Fibroblast of lung (primary cell): ENCODE data around the gene JPH3. TPM values are rescaled to one million over a fixed set of nuclear protein-coding genes. Genes with fewer than 3 reads are reported as not detected.

Experiments
- DNase-seq, 2 donors: peaks; one replicate each; pipeline versions ENCODE4 v3.0.0 to v3.0.0-alpha.2; 2010; ENCODE audit warnings: low read depth in 2 of 2
- H2AFZ ChIP-seq: 2 replicates; pipeline ENCODE4 v1.5.1; 2012; ENCODE audit warnings: low read length, control low read depth, inconsistent platforms
- H3K27ac ChIP-seq: 2 replicates; pipeline ENCODE4 v1.5.1; 2011; ENCODE audit warnings: low read length, control low read depth; ENCODE audit not compliant: insufficient read depth
- H3K27me3 ChIP-seq: 2 replicates; pipeline ENCODE4 v1.5.1; 2011; ENCODE audit warnings: mild to moderate bottlenecking, low read length; ENCODE audit not compliant: control insufficient read depth, insufficient read depth
- H3K36me3 ChIP-seq: 2 replicates; pipeline ENCODE4 v1.5.1; 2011; ENCODE audit warnings: low read length; ENCODE audit not compliant: control insufficient read depth, insufficient read depth
- H3K4me1 ChIP-seq: 2 replicates; pipeline ENCODE4 v1.5.1; 2011; ENCODE audit warnings: low read length; ENCODE audit not compliant: control insufficient read depth, insufficient read depth; ENCODE audit errors: extremely low read depth
- H3K4me2 ChIP-seq: 2 replicates; pipeline ENCODE4 v1.5.1; 2011; ENCODE audit warnings: low read length, control low read depth; ENCODE audit not compliant: insufficient read depth; ENCODE audit errors: extremely low read depth
- H3K4me3 ChIP-seq, 4 experiments: fragments of 200-600 bp in 1 of 4; sonication (generic) in 1 of 4; replicated peaks in 1 of 4; 2 replicates each; pipeline ENCODE4 v1.5.1; 2011 to 2016; ENCODE audit warnings: low read length in 4 of 4, low read depth in 3 of 4, mild to moderate bottlenecking in 3 of 4, control low read depth in 2 of 4, inconsistent platforms in 1 of 4, mixed read lengths in 1 of 4; ENCODE audit not compliant: insufficient read depth in 1 of 4; ENCODE audit errors: control extremely low read depth in 1 of 4
- H3K79me2 ChIP-seq: 2 replicates; pipeline ENCODE4 v1.5.1; 2012; ENCODE audit warnings: mild to moderate bottlenecking, low read length, inconsistent platforms; ENCODE audit not compliant: control insufficient read depth, insufficient read depth
- H3K9ac ChIP-seq: 2 replicates; pipeline ENCODE4 v1.5.1; 2011; ENCODE audit warnings: mild to moderate bottlenecking, low read length, control low read depth; ENCODE audit not compliant: insufficient read depth
- H3K9me3 ChIP-seq: 2 replicates; pipeline ENCODE4 v1.5.1; 2012; ENCODE audit warnings: low read depth, low read length; ENCODE audit not compliant: control insufficient read depth, insufficient read depth
- H4K20me1 ChIP-seq: 2 replicates; pipeline ENCODE4 v1.5.1; 2011; ENCODE audit warnings: low read length; ENCODE audit not compliant: control insufficient read depth, insufficient read depth; ENCODE audit errors: extremely low read depth
- EZH2 ChIP-seq: IDR thresholded peaks from 2 replicates; pipeline ENCODE4 v1.5.1; 2012; ENCODE audit warnings: low read length, control low read depth, mild to moderate bottlenecking; ENCODE audit errors: missing control alignments
- polyA plus RNA-seq, 2 donors: library from polyadenylated mRNA; depleted of rRNA in 1 of 2; stranded (reverse) in 1 of 2; unstranded in 1 of 2; fragments of >200 nt; gene quantifications; 2 replicates each; pipeline ENCODE4 v1.2.1, GENCODE V29; 2011 to 2012; ENCODE audit warnings: missing spikeins in 1 of 2
- total RNA-seq: library from RNA; depleted of rRNA; stranded (reverse); fragments of >200 nt; gene quantifications from 2 replicates; pipeline ENCODE4 v1.2.1, GENCODE V29; 2014
- TF ChIP-seq, protein P1 (sequence below), 2 donors: IDR thresholded peaks in 1 of 2; conservative IDR thresholded peaks in 1 of 2; 1 replicate in 1 of 2; 2 replicates in 1 of 2; pipeline ENCODE4 v1.5.1; 2011 to 2012; ENCODE audit warnings: low read length in 2 of 2, control low read depth in 1 of 2, inconsistent platforms in 1 of 2, low read depth in 1 of 2, mild to moderate bottlenecking in 1 of 2

Gene JPH3
- total and polyA plus RNA-seq, 2 donors (not counting 1 experiment from before 2014, with no cell fraction given): 0.01 TPM; not detected in 1

DNA sequence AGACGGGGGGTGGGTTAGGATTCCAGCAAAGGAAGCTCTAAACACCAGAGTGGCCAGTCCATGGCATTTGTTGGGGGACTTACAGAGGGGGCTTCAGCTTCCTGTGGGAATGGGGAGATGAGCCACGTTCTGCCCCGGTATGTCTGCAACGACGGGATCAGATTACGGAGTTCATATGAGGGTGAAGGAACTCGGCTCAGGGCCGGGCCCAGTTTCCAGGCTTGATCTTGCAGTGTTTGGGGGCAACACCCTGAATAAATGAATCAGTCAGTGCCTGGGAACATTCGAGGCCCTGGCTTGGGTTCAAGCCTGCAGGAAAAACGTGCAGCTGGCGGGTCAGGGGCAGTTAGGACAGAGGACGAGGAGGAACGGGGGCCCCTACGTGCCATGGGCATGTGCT is 54.0 kb downstream of the JPH3 start:
- Histone ChIP-seq H3K4me3 (no peak overlapping the region), H3K4me1 (no peaks in the 10 kb centered on the region), H3K27me3 (peaks cover 6% of the 10 kb centered on the region), H3K9me3 (no peaks in the 10 kb centered on the region), H2AFZ (no peak overlapping the region), H3K36me3 (no peaks in the 10 kb centered on the region), H4K20me1 (no peaks in the 10 kb centered on the region), H3K27ac (no peak overlapping the region), H3K4me2 (no peak overlapping the region), H3K79me2 (no peaks in the 10 kb centered on the region), H3K9ac (no peak overlapping the region)
- peak in 1 of 2 donors; percentile 8 for DNase-seq
- TF ChIP-seq, protein P1, sequence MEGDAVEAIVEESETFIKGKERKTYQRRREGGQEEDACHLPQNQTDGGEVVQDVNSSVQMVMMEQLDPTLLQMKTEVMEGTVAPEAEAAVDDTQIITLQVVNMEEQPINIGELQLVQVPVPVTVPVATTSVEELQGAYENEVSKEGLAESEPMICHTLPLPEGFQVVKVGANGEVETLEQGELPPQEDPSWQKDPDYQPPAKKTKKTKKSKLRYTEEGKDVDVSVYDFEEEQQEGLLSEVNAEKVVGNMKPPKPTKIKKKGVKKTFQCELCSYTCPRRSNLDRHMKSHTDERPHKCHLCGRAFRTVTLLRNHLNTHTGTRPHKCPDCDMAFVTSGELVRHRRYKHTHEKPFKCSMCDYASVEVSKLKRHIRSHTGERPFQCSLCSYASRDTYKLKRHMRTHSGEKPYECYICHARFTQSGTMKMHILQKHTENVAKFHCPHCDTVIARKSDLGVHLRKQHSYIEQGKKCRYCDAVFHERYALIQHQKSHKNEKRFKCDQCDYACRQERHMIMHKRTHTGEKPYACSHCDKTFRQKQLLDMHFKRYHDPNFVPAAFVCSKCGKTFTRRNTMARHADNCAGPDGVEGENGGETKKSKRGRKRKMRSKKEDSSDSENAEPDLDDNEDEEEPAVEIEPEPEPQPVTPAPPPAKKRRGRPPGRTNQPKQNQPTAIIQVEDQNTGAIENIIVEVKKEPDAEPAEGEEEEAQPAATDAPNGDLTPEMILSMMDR (conservative IDR thresholded peaks at IDR 0.05 in 1 of 2, IDR thresholded peaks at IDR 0.05 in 1 of 2; ENCODE audit: low read depth in 1 of 2, low read length in 2 of 2): no peak
- no peak for TF ChIP-seq EZH2

DNA sequence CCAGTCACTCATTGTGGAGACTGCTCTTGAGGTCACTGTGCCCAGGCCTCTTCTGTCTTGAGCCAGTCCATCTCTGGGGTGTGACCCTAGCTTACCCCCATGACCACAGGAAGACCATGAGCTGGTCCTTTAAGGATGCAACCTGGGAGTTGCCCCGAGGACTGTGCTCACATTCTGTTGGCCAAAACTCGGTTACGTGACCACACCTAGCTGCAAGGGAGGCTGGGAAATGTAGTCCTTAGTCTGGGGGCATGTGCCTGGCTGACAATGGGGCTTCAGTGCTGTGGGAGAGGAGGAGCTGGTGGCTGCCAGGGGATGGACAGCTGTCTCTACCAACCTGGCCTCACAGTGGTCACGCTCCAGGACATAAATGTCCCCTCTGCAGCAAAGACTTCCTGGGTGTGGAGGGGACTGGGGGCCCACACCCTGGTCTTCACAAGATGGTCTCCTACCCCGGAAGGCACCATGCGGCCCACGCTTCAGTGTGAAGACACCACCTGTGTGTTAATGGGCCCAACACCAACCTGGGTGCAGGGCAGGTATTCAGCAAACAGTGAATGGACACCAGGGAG is 55.4 kb downstream of the JPH3 start:
- Histone ChIP-seq H3K4me2 (no peak overlapping the region), H3K79me2 (no peaks in the 10 kb centered on the region), H3K9me3 (no peaks in the 10 kb centered on the region), H3K27me3 (peaks cover 6% of the 10 kb centered on the region), H3K4me3 (no peak overlapping the region), H3K4me1 (no peaks in the 10 kb centered on the region), H2AFZ (no peak overlapping the region), H3K9ac (no peak overlapping the region), H3K27ac (no peak overlapping the region), H4K20me1 (no peaks in the 10 kb centered on the region), H3K36me3 (no peaks in the 10 kb centered on the region)
- DNase-seq: peak in 1 of 2 donors; percentile 3
- TF ChIP-seq, protein P1 (conservative IDR thresholded peaks at IDR 0.05 in 1 of 2, IDR thresholded peaks at IDR 0.05 in 1 of 2; ENCODE audit: low read depth in 1 of 2, low read length in 2 of 2): no peak
- TF ChIP-seq EZH2: no peak

DNA sequence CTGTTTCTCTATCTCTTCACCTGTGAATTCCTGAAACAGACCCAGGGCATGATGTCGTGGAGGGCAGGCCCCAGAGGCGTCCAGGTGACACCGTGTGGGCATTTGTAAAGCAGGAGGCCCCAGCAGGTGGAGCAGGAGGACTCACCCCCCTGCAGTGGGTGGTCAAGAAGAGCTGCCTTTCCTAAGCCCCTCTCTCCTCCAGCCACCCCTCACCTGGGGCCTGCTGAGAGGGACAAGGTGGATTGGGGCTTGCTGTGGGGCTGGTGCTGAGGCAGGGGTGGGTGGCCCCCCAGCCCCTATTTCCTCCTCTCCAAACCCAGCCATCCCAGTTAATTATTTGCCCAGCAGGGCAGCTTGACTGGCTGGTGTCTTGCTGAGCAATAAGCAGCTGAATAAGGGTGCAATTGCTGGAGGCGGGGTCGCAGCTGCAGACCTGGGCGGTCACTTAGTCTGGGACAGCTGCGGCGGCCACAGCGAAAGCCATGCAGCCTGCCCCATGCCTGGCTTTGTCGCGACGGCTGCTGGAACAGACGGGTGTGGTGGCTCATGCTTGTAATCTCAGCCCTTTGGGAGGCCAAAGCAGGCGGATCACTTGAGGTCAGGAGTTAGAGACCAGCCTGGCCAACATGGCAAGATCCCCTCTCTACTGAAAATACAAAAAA is 56.4 kb downstream of the JPH3 start:
- Histone ChIP-seq H2AFZ (no peak overlapping the region), H3K27me3 (peaks cover 6% of the 10 kb centered on the region), H3K4me2 (no peak overlapping the region), H3K9me3 (no peaks in the 10 kb centered on the region), H3K9ac (no peak overlapping the region), H3K27ac (no peak overlapping the region), H4K20me1 (no peaks in the 10 kb centered on the region), H3K4me3 (no peak overlapping the region), H3K36me3 (no peaks in the 10 kb centered on the region), H3K4me1 (no peaks in the 10 kb centered on the region), H3K79me2 (no peaks in the 10 kb centered on the region)
- TF ChIP-seq, protein P1 (conservative IDR thresholded peaks at IDR 0.05 in 1 of 2, IDR thresholded peaks at IDR 0.05 in 1 of 2; ENCODE audit: low read depth in 1 of 2, low read length in 2 of 2): no peak
- no peak for TF ChIP-seq EZH2
- DNase-seq: no peak
